ENCODE data around the gene INAFM2.

The INAFM2 gene

GRCh38 chr15:40307421-40308211, 15.9 kb upstream of the INAFM2 start, which contains the start of gene PLCB2:
Gene PLCB2, minus strand, starts transcription at chr15:40307935. Its CDS starts 263 bp downstream, at chr15:40307672.
- peak; percentile 88 for DNase-seq

GRCh38 chr15:40309344-40309862, 14.1 kb upstream of the INAFM2 start:
- no peak for DNase-seq

- DNase-seq = peak; percentile 82
Measured at GRCh38 chr15:40310001-40310959, 13.2 kb upstream of the INAFM2 start.

GRCh38 chr15:40310993-40311392, 12.5 kb upstream of the INAFM2 start:
- DNase-seq = no peak

GRCh38 chr15:40312370-40313158, 10.9 kb upstream of the INAFM2 start:
- DNase-seq = no peak

GRCh38 chr15:40313531-40314398, 9.7 kb upstream of the INAFM2 start:
- DNase-seq = no peak

GRCh38 chr15:40314723-40315276, 8.7 kb upstream of the INAFM2 start:
- DNase-seq = peak; percentile 50

- peak; percentile 19 for DNase-seq
Measured at GRCh38 chr15:40316931-40317330, 6.6 kb upstream of the INAFM2 start.

GRCh38 chr15:40317580-40317979, 5.9 kb upstream of the INAFM2 start:
- DNase-seq = no peak

- peak; percentile 25 for DNase-seq
Measured at GRCh38 chr15:40320409-40320808, 3.1 kb upstream of the INAFM2 start.

- peak; percentile 79 for DNase-seq
Measured at GRCh38 chr15:40320931-40321371, 2.5 kb upstream of the INAFM2 start.

- DNase-seq = no peak
Measured at GRCh38 chr15:40322531-40323238, 807 bp upstream of the INAFM2 start.

GRCh38 chr15:40323953-40324937, 753 bp downstream of the INAFM2 start:
- peak; percentile 74 for DNase-seq

- DNase-seq = no peak
Measured at GRCh38 chr15:40325188-40325587, 1.7 kb downstream of the INAFM2 start.

- DNase-seq = no peak
Measured at GRCh38 chr15:40325700-40326099, 2.2 kb downstream of the INAFM2 start.

GRCh38 chr15:40327457-40327856, 4.0 kb downstream of the INAFM2 start:
- no peak for DNase-seq

GRCh38 chr15:40328176-40328575, 4.7 kb downstream of the INAFM2 start:
- no peak for DNase-seq

- DNase-seq = no peak
Measured at GRCh38 chr15:40328751-40329150, 5.3 kb downstream of the INAFM2 start.

- no peak for DNase-seq
Measured at GRCh38 chr15:40329804-40330203, 6.3 kb downstream of the INAFM2 start.

All from activated effector memory CD4-positive, alpha-beta T cell treated with anti-CD3 and anti-CD28 coated beads, Interleukin-2, amount 50 U/mL, for 16 hours (primary cell).